Measurements from ENCODE around the gene RNU4-1.

RNU4-1 gene

GRCh38 chr12:120287491-120287890 is 5.5 kb downstream of the RNU4-1 start:
- DNase-seq, result no peak

GRCh38 chr12:120286768-120287490 is 6.1 kb downstream of the RNU4-1 start:
- no peak for DNase-seq

GRCh38 chr12:120284381-120284780 is 8.7 kb downstream of the RNU4-1 start:
- no peak for DNase-seq

DNA sequence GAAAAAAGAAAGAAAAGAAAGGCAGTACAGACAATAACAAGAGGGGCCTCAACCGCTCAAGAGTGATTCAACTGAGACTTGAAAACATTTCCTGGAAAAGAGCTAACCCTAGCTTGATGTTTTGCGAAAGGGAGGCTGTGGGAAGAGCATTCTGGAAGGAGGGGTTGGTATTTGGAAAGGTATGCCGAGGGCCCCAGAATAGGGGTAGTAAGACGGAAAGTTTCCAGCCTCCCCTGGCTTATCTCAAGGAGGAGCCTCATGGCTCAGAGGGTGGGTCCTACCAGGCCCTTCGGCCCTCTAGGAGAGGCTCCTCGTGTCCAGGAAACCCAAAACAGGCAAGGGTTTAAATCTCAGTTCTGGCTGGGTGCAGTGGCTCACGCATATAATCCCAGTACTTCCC is 9.7 kb downstream of the RNU4-1 start:
- no peak for DNase-seq

DNA sequence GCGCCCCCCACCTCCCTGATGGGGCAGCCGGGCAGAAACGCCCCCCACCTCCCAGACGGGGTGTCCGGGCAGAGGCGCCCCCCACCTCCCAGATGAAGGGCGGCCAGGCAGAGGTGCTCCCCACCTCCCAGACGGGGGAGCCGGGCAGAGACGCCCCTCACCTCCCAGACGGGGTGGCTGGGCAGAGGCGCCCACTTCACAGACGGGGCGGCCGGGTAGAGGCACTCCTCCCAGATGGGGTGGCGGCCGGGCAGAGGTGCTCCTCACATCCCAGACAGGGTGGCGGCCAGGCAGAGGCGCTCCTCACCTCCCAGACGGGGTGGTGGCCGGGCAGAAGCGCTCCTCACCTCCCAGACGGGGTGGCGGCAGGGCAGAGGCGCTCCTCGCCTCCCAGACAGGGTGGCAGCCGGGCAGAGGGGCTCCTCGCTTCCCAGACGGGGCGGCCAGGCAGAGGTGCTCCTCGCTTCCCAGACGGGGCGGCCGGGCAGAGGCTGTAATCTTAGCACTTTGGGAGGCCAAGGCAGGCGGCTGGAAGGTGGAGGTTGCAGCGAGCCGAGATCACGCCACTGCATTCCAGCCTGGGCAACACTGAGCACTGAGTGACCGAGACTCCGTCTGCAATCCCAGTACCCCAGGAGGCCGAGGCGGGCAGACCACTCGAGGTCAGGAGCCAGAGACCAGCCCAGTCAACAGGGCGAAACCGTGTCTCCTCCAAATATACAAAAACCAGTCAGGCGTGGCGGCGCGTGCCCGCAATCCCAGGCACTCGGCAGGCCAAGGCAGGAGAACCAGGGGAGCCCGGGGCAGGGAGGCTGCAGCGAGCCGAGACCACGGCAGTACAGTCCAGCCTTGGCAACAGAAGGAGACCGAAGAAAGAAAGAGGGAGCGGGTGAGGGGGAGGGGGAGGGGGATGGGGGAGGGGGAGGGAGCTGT is 14.6 kb downstream of the RNU4-1 start:
- no peak for DNase-seq

- no peak for DNase-seq
These were observed 16.3 kb downstream of the RNU4-1 start for GRCh38 chr12:120276734-120277133.

DNA sequence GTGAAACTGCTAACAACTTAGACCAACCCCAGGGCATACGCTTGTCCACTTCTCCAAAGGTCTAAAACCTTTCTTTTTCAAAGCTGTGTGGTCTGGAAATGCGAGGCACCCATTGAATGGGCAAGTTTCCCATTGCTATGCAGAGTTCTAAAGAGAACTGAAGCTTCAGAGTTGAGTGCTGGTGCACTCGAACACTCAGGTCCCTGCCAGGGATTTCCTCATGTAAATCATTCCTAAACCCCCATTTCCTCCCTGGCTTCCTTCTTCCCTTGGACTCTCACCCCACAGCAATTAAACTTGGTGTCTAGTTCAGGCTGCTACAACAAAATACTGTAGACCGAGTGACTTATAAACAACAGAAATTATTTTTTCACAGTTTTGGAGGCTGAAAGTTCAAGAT is 25.3 kb downstream of the RNU4-1 start:
- no peak for DNase-seq

- no peak for DNase-seq
These were observed 26.7 kb downstream of the RNU4-1 start for GRCh38 chr12:120266180-120266870.

DNA sequence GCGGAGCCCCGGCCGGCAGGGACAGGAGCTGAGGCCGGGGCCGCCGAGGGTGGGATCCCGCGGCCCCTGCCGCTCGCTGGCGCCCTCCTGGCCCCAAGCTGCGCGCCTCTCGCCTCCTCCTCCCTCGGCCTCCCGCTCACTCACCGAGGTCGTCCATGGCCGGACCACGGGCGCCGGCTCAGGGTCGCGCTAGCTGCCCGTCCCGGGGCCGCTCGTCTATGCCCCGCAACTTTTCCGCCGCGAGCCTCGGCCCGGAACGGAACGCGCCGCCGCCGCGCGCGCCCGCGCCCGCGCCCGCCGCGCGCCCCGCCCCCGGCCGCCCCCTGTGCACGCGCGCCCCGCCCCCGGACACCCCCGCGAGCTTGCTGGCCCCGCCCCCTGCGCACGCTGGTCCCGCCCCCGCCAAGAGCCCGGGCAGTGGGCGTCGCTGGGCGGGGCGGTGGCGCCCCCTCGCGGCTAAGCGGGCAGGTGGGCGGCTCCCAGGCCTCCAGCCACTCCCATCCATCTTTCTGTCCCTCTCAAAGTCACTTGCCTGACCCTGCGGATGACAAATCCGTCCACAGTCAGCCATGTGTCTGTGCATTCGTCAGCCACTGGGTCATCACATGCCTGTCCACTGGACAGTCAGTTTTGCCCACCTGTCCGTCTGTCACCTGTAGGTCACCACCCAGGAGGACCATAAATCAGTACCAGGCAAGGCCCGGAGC is 27.4 kb downstream of the RNU4-1 start, which contains the start of gene PXN:
PXN (minus strand) TSS at position 258 of the 707 bp plus-strand sequence; CDS start at position 157, 101 bp downstream.
- DNase-seq, result peak; percentile 97

- no peak for DNase-seq
These were observed 28.0 kb downstream of the RNU4-1 start for GRCh38 chr12:120264904-120265472.

- DNase-seq, result no peak
These were observed 28.7 kb downstream of the RNU4-1 start for GRCh38 chr12:120264086-120264903.

GRCh38 chr12:120263748-120264085 is 29.3 kb downstream of the RNU4-1 start:
- DNase-seq, result no peak

DNA sequence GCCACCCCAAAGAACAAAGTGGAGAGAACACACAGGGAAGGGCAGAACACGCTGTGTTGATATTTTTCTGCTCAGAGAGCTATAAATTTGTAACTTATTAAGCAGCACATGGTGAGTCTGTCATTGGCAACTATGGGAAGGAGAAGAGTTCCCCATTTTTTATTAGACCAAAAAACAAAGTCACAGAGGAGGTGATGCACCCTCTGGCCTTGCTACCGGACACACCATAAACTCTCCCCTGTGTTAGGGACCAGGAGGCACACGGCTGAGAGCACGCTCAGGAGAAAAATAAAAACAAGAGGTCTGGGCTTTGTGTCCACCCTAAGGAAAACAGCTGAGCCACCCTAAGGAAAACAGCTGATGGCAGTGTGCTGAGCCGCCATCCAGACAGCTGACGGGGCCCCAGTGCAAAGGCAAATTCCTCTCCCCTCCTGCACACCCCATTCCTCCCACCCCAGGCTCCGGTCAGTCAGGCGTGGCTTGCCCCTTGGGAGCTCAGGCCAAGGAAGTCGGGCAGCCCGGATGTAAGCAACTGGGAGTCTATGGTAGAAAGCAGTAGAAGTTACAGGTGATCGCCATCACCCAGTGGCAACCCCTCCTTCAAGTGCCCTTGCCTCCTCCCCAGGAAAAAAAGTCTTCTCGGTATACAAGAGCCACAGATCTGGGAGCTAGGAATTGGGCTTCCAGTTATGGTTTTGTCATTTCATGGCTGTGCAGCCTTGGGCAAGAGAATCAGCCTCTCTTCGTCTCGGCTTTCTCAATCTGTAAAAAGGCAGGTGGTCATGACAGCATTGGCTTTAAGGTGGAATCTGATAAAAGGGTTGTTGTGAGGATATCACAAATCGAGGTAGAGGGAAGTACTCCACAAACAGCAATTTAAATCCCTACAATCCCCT is 29.9 kb downstream of the RNU4-1 start:
- DNase-seq, result no peak

GRCh38 chr12:120261951-120262851 is 30.8 kb downstream of the RNU4-1 start:
- no peak for DNase-seq

- DNase-seq, result no peak
These were observed 32.4 kb downstream of the RNU4-1 start for GRCh38 chr12:120260607-120261006.

- no peak for DNase-seq
These were observed 33.4 kb downstream of the RNU4-1 start for GRCh38 chr12:120259418-120260202.

GRCh38 chr12:120258323-120258896 is 34.6 kb downstream of the RNU4-1 start:
- no peak for DNase-seq

All from activated effector memory CD4-positive, alpha-beta T cell treated with anti-CD3 and anti-CD28 coated beads, Interleukin-2, amount 50 U/mL, for 16 hours (primary cell).